IMR-90 (cell line): ENCODE results near the gene TPO. TPM values are rescaled to one million over a fixed set of nuclear protein-coding genes. Genes with fewer than 3 reads are reported as not detected.

Experiments
- ATAC-seq: fragments of 200-7000 bp; cut with Tn5 transposase; 2 replicates; pipeline ENCODE4 v1.9.1; 2020; ENCODE audit warnings: low read depth, mild to moderate bottlenecking, moderate library complexity
- BruUV-seq: library from RNA; stranded (reverse); fragments of 400-500 nt; replicated peaks from 2 replicates; lab custom pipeline; 2021; lab: Mats Ljungman, UMichigan
- CTCF ChIA-PET: fragments of 300-600 bp; formaldehyde crosslinking; extraction: SDS; loops from one replicate; lab custom pipeline; 2021; ENCODE audit warnings: antibody characterized with exemption; lab: Yijun Ruan, JAX
- POLR2A ChIA-PET: fragments of 300-600 bp; sonication (Branson Sonifier 250); formaldehyde crosslinking; loops from one replicate; lab custom pipeline; 2022; ENCODE audit warnings: antibody characterized with exemption; ENCODE audit not compliant: unreplicated experiment; lab: Charles Lee
- DNase-seq: peaks from one replicate; pipeline ENCODE4 v3.0.0; 2013
- H2AFZ ChIP-seq: replicated peaks from 2 replicates; pipeline ENCODE3; 2013; ENCODE audit warnings: low read length, mild to moderate bottlenecking; ENCODE audit not compliant: poor library complexity
- H2AK5ac ChIP-seq: 2 replicates; pipeline ENCODE4 v1.6.1; 2013; ENCODE audit warnings: low read depth, low read length, inconsistent platforms
- H2AK9ac ChIP-seq: replicated peaks from 2 replicates; pipeline ENCODE3; 2013; ENCODE audit warnings: mild to moderate bottlenecking, low read depth, low read length, moderate library complexity; ENCODE audit not compliant: poor library complexity
- H2BK120ac ChIP-seq: 2 replicates; pipeline ENCODE4 v1.6.1; 2013; ENCODE audit warnings: low read depth, low read length, inconsistent platforms
- H2BK15ac ChIP-seq: 3 replicates; pipeline ENCODE4 v1.6.1; 2013; ENCODE audit warnings: low read depth, low read length, inconsistent platforms
- H2BK20ac ChIP-seq: 2 replicates; pipeline ENCODE4 v1.6.1; 2013; ENCODE audit warnings: low read depth, mild to moderate bottlenecking, inconsistent platforms, low read length, moderate library complexity
- H2BK5ac ChIP-seq: 2 replicates; pipeline ENCODE4 v1.6.1; 2013; ENCODE audit warnings: mild to moderate bottlenecking, low read depth, low read length, inconsistent platforms; ENCODE audit not compliant: poor library complexity, severe bottlenecking
- H3K14ac ChIP-seq: replicated peaks from 2 replicates; pipeline ENCODE4 v1.6.1; 2013; ENCODE audit warnings: low read depth, low read length, inconsistent platforms
- H3K18ac ChIP-seq: 2 replicates; pipeline ENCODE4 v1.6.1; 2013; ENCODE audit warnings: low read depth, low read length, control low read depth
- H3K23ac ChIP-seq: 2 replicates; pipeline ENCODE4 v1.6.1; 2013; ENCODE audit warnings: low read depth, low read length, inconsistent platforms
- H3K27ac ChIP-seq: 2 replicates; pipeline ENCODE4 v1.5.1; 2013; ENCODE audit warnings: mild to moderate bottlenecking, control low read depth, low read length; ENCODE audit not compliant: insufficient read depth
- H3K27me3 ChIP-seq: 2 replicates; pipeline ENCODE4 v1.6.1; 2013; ENCODE audit warnings: low read length; ENCODE audit not compliant: control insufficient read depth, insufficient read depth
- H3K36me3 ChIP-seq: 2 replicates; pipeline ENCODE4 v1.6.1; 2013; ENCODE audit warnings: low read length, mixed read lengths; ENCODE audit not compliant: control insufficient read depth, insufficient read depth
- H3K4ac ChIP-seq: 2 replicates; pipeline ENCODE4 v1.6.1; 2013; ENCODE audit warnings: low read depth, low read length, inconsistent platforms
- H3K4me1 ChIP-seq: 2 replicates; pipeline ENCODE4 v1.6.1; 2013; ENCODE audit warnings: low read length, mixed read lengths; ENCODE audit not compliant: control insufficient read depth, insufficient read depth
- H3K4me2 ChIP-seq: 2 replicates; pipeline ENCODE4 v1.6.1; 2013; ENCODE audit warnings: low read depth, mild to moderate bottlenecking, control low read depth, low read length, moderate library complexity
- H3K4me3 ChIP-seq: 2 replicates; pipeline ENCODE4 v1.5.1; 2013; ENCODE audit warnings: low read depth, mild to moderate bottlenecking, control low read depth, low read length, moderate library complexity; ENCODE audit not compliant: insufficient read depth
- H3K56ac ChIP-seq: 2 replicates; pipeline ENCODE4 v1.6.1; 2013; ENCODE audit warnings: low read length, inconsistent platforms; ENCODE audit not compliant: insufficient read depth; ENCODE audit errors: extremely low read depth
- H3K79me1 ChIP-seq, 2 experiments: 2 replicates each; pipeline ENCODE4 v1.6.1; 2013; ENCODE audit warnings: low read length in 2 of 2, inconsistent platforms in 1 of 2, low read depth in 1 of 2
- H3K9ac ChIP-seq: 2 replicates; pipeline ENCODE4 v1.6.1; 2013; ENCODE audit warnings: low read depth, low read length, control low read depth
- H3K9me1 ChIP-seq: 2 replicates; pipeline ENCODE4 v1.6.1; 2013; ENCODE audit warnings: low read length, inconsistent platforms; ENCODE audit not compliant: insufficient read depth
- H3K9me3 ChIP-seq: 2 replicates; pipeline ENCODE4 v1.6.1; 2013; ENCODE audit warnings: low read length; ENCODE audit not compliant: control insufficient read depth, insufficient read depth
- H4K20me1 ChIP-seq: 2 replicates; pipeline ENCODE4 v1.6.1; 2013; ENCODE audit warnings: low read length, inconsistent platforms; ENCODE audit not compliant: insufficient read depth
- H4K5ac ChIP-seq: 2 replicates; pipeline ENCODE4 v1.6.1; 2013; ENCODE audit warnings: mild to moderate bottlenecking, low read depth, low read length, control low read depth
- H4K8ac ChIP-seq, 2 experiments: 2 replicates each; pipeline ENCODE4 v1.6.1; 2013; ENCODE audit warnings: low read depth in 2 of 2, low read length in 2 of 2, control low read depth in 1 of 2, inconsistent platforms in 1 of 2
- H4K91ac ChIP-seq: 2 replicates; pipeline ENCODE4 v1.6.1; 2013; ENCODE audit warnings: low read depth, low read length, inconsistent platforms; ENCODE audit not compliant: insufficient read depth
- CHD1 ChIP-seq: IDR thresholded peaks from 2 replicates; pipeline ENCODE4 v1.6.1; 2012; ENCODE audit warnings: low read depth, low read length, improper control_type of control experiment
- CTCF ChIP-seq: conservative IDR thresholded peaks from 2 replicates; pipeline ENCODE4 v1.5.1; 2012; ENCODE audit warnings: mild to moderate bottlenecking, low read depth, low read length, improper control_type of control experiment
- FOS ChIP-seq: fragments of 150-350 bp; IDR thresholded peaks from 2 replicates; pipeline ENCODE4 v1.6.1; 2016; ENCODE audit warnings: low read depth, low read length
- MAFK ChIP-seq: IDR thresholded peaks from 2 replicates; pipeline ENCODE4 v1.6.1; 2012; ENCODE audit warnings: low read depth, low read length, improper control_type of control experiment
- MXI1 ChIP-seq: IDR thresholded peaks from 2 replicates; pipeline ENCODE4 v1.6.1; 2012; ENCODE audit warnings: low read depth, mild to moderate bottlenecking, low read length, moderate library complexity, borderline replicate concordance
- RCOR1 ChIP-seq: IDR thresholded peaks from 2 replicates; pipeline ENCODE4 v1.6.1; 2012; ENCODE audit warnings: mild to moderate bottlenecking, low read length, improper control_type of control experiment; ENCODE audit not compliant: insufficient replicate concordance
- RFX5 ChIP-seq: IDR thresholded peaks from 2 replicates; pipeline ENCODE4 v1.8.0; 2012; ENCODE audit warnings: low read depth, mild to moderate bottlenecking, low read length, moderate library complexity
- USF2 ChIP-seq: fragments of 150-350 bp; IDR thresholded peaks from 2 replicates; pipeline ENCODE4 v1.6.1; 2017; ENCODE audit warnings: mild to moderate bottlenecking, antibody characterized with exemption, low read length, low read depth
- WGBS, 2 experiments: methylation state at CpG; one replicate each; pipeline versions ENCODE4 v1.1.5 to v1.1.7; 2013; ENCODE audit warnings: missing lambda C conversion rate in 2 of 2; ENCODE audit not compliant: insufficient read length in 1 of 2; ENCODE audit errors: extremely low coverage in 2 of 2; 5-methylcytosine and 5-hydroxymethylcytosine counted together
- dilution Hi-C: fragments of 300-500 bp; cut with HindIII; formaldehyde crosslinking; loops from one replicate; pipeline ENCODE4 v1.14.3; 2018; ENCODE audit warnings: low sequenced_read_pairs; ENCODE audit not compliant: unreplicated experiment
- in situ Hi-C: fragments of 300-500 bp; cut with MboI; formaldehyde crosslinking; loops from 3 replicates; pipeline ENCODE4 v1.14.3; 2019; ENCODE audit warnings: low sequenced_read_pairs, inconsistent platforms, mixed read lengths
- intact Hi-C: fragments of 100-400 bp; cut with micrococcal nuclease; formaldehyde crosslinking; loops from 2 replicates; pipeline ENCODE4 v1.10.0; 2022
- polyA plus RNA-seq, 3 experiments: library from polyadenylated mRNA; depleted of rRNA; stranded (reverse); fragments of >200 nt; gene quantifications; 2 replicates each; pipeline ENCODE4 v1.2.3, GENCODE V29; 2012; ENCODE audit warnings: low replicate concordance in 1 of 3
- total RNA-seq: library from RNA; depleted of rRNA; stranded (reverse); fragments of >200 nt; gene quantifications from 2 replicates; pipeline ENCODE4 v1.2.3, GENCODE V29; 2012

The TPO gene
- total and polyA plus RNA-seq, 2 of the 4 experiments (the other 2 are of a cell fraction), result not detected

DNA sequence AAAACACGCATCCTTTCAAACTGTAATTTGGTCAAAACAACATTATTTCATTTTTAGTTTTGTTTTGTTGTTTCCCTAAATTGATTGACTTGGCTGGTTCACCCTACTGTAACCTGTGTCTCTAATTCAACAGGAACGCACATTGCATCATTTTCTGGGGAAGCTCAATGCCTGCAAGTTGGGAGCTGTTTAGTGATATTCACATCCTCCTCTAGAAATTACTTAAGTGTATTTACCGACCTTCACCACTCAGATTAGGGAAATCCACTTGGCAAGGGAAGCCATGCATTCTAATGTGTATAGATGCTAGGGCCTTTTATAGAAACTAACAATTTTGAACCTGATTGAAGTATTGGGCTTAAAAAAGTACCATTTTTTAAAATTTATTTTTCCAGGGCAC is 7.3 kb upstream of the TPO start:
- POLR2A ChIA-PET, result no interaction called here

More for the DNA sequence above, 7.3 kb upstream of the TPO start:
- no peak overlapping the region for H3K14ac ChIP-seq
- no peak overlapping the region for H2BK20ac ChIP-seq
- no peak overlapping the region for H3K23ac ChIP-seq
- no peak overlapping the region for H4K8ac ChIP-seq
- no peak overlapping the region for H3K27ac ChIP-seq
- no CpG with 5 or more reads among the region's 3 CpGs for WGBS, 2 experiments
- H3K79me1 ChIP-seq, result no peaks in the 10 kb centered on the region
- H3K9me3 ChIP-seq, result peaks cover 20% of the 10 kb centered on the region
- no peak for TF ChIP-seq MXI1
- no peak for TF ChIP-seq USF2
- TF ChIP-seq RFX5, result no peak
- no peak for TF ChIP-seq CHD1
- TF ChIP-seq FOS, result no peak
- no peak for TF ChIP-seq CTCF
- TF ChIP-seq MAFK, result no peak
- no peak for TF ChIP-seq RCOR1
- no peak overlapping the region for H2AK9ac ChIP-seq
- no peak overlapping the region for H2BK15ac ChIP-seq
- H3K18ac ChIP-seq, result no peak overlapping the region
- DNase-seq, result no peak
- H3K4ac ChIP-seq, result no peak overlapping the region
- H2BK5ac ChIP-seq, result no peak overlapping the region
- CTCF ChIA-PET, result no interaction called here
- no TSS peak for BruUV-seq
- H3K4me3 ChIP-seq, result no peak overlapping the region
- no peak overlapping the region for H3K56ac ChIP-seq
- H3K9me1 ChIP-seq, result no peaks in the 10 kb centered on the region
- in situ Hi-C loops, result no loop called here
- no peak overlapping the region for H4K91ac ChIP-seq
- H4K20me1 ChIP-seq, result no peaks in the 10 kb centered on the region
- no peak overlapping the region for H2AK5ac ChIP-seq
- no peak overlapping the region for H2BK120ac ChIP-seq
- no peak overlapping the region for H4K5ac ChIP-seq
- H3K27me3 ChIP-seq, result no peaks in the 10 kb centered on the region
- H3K9ac ChIP-seq, result no peak overlapping the region
- no peak for ATAC-seq
- intact Hi-C loops, result no loop called here
- no peak overlapping the region for H3K4me2 ChIP-seq
- no peaks in the 10 kb centered on the region for H3K36me3 ChIP-seq
- H2AFZ ChIP-seq, result no peak overlapping the region
- no peaks in the 10 kb centered on the region for H3K4me1 ChIP-seq
- dilution Hi-C loops, result no loop called here
